Kidney epithelial cell (primary cell): ENCODE data around the gene ALOX15B. TPM values are rescaled to one million over a fixed set of nuclear protein-coding genes. Genes with fewer than 3 reads are reported as not detected.
"Not testable (repeated sequence)": the region's sequence is repeated elsewhere in the genome, so short reads cannot be mapped to it uniquely, and the experiment has no call there.

ENCODE experiments used
- DNase-seq: peaks from one replicate; pipeline ENCODE4 v3.0.0-alpha.2; 2010; ENCODE audit warnings: low read depth
- H3K27me3 ChIP-seq: 2 replicates; pipeline ENCODE4 v1.6.0; 2011; ENCODE audit warnings: low read length; ENCODE audit not compliant: control insufficient read depth, insufficient read depth
- H3K36me3 ChIP-seq: 2 replicates; pipeline ENCODE4 v1.5.1; 2011; ENCODE audit warnings: low read length; ENCODE audit not compliant: control insufficient read depth, insufficient read depth
- H3K4me3 ChIP-seq: 2 replicates; pipeline ENCODE4 v1.5.1; 2011; ENCODE audit warnings: low read depth, mild to moderate bottlenecking, control low read depth, low read length
- CTCF ChIP-seq: IDR thresholded peaks from 2 replicates; pipeline ENCODE4 v1.5.1; 2011; ENCODE audit warnings: mild to moderate bottlenecking, moderate library complexity, low read length, control low read depth, inconsistent platforms; ENCODE audit not compliant: insufficient read depth, poor library complexity, severe bottlenecking
- total RNA-seq: library from RNA; depleted of rRNA; stranded (reverse); fragments of >200 nt; gene quantifications from 2 replicates; pipeline ENCODE4 v1.2.3, GENCODE V29; 2015

ALOX15B gene
- total RNA-seq, 1 donor from 2014 or later: 0.29 TPM

GRCh38 chr17:8020776-8021564 lies 17.9 kb upstream of the ALOX15B start:
- DNase-seq: no peak
- Histone ChIP-seq H3K27me3 (peaks cover 3% of the 10 kb centered on the region), H3K36me3 (no peaks in the 10 kb centered on the region), H3K4me3 (no peak overlapping the region)
- TF ChIP-seq CTCF: no peak

- H3K27me3 ChIP-seq: no peaks in the 10 kb centered on the region
- DNase-seq: no peak
- H3K36me3 ChIP-seq: no peaks in the 10 kb centered on the region
- no peak for TF ChIP-seq CTCF
- H3K4me3 ChIP-seq: no peak overlapping the region
Observed at GRCh38 chr17:8021565-8022359, 17.1 kb upstream of the ALOX15B start.

- no peak for DNase-seq
- TF ChIP-seq CTCF: no peak
- Histone ChIP-seq H3K27me3 (peaks cover 2% of the 10 kb centered on the region), H3K36me3 (no peaks in the 10 kb centered on the region), H3K4me3 (no peak overlapping the region)
Observed at GRCh38 chr17:8022360-8023003, 16.4 kb upstream of the ALOX15B start.

GRCh38 chr17:8024161-8024560 lies 14.7 kb upstream of the ALOX15B start:
- DNase-seq, H3K27me3 ChIP-seq, H3K4me3 ChIP-seq, H3K36me3 ChIP-seq: not testable (repeated sequence)

- Histone ChIP-seq H3K36me3 (no peaks in the 10 kb centered on the region), H3K4me3 (no peak overlapping the region), H3K27me3 (peaks cover 6% of the 10 kb centered on the region)
- DNase-seq: no peak
- no peak for TF ChIP-seq CTCF
Observed at GRCh38 chr17:8025176-8025911, 13.5 kb upstream of the ALOX15B start.

- DNase-seq: no peak
- Histone ChIP-seq H3K4me3 (no peak overlapping the region), H3K27me3 (peaks cover 6% of the 10 kb centered on the region), H3K36me3 (no peaks in the 10 kb centered on the region)
- no peak for TF ChIP-seq CTCF
Observed at GRCh38 chr17:8029121-8029520, 9.7 kb upstream of the ALOX15B start.
